Smooth muscle cell (in vitro differentiated cells): ENCODE results near the gene RNF186. TPM values are rescaled to one million over a fixed set of nuclear protein-coding genes. Genes with fewer than 3 reads are reported as not detected.
"Not testable (repeated sequence)": the region's sequence is repeated elsewhere in the genome, so short reads cannot be mapped to it uniquely, and the experiment has no call there.

Source experiments
- DNase-seq: peaks from one replicate; lab custom pipeline; 2025; ENCODE audit not compliant: unreplicated experiment; lab: John Stamatoyannopoulos, UW
- H2AFZ ChIP-seq: fragments of 200-600 bp; sonication (generic); 2 replicates; pipeline ENCODE4 v1.6.0; 2016; ENCODE audit warnings: antibody characterized with exemption, low read depth, mild to moderate bottlenecking
- H3F3A ChIP-seq: fragments of 200-600 bp; sonication (generic); 2 replicates; pipeline ENCODE4 v1.6.0; 2017; ENCODE audit warnings: antibody characterized with exemption, low read depth
- H3K27ac ChIP-seq: fragments of 200-600 bp; sonication (generic); 2 replicates; pipeline ENCODE4 v1.5.1; 2016; ENCODE audit warnings: low read depth, mild to moderate bottlenecking
- H3K27me3 ChIP-seq: fragments of 200-600 bp; sonication (generic); 2 replicates; pipeline ENCODE4 v1.6.1; 2016; ENCODE audit warnings: low read depth, mild to moderate bottlenecking
- H3K36me3 ChIP-seq: fragments of 200-600 bp; sonication (generic); 2 replicates; pipeline ENCODE4 v1.5.1; 2016; ENCODE audit warnings: low read depth
- H3K4me1 ChIP-seq: fragments of 200-600 bp; sonication (generic); 2 replicates; pipeline ENCODE4 v1.5.1; 2016; ENCODE audit warnings: low read depth
- H3K4me2 ChIP-seq: fragments of 200-600 bp; sonication (generic); 2 replicates; pipeline ENCODE4 v1.6.0; 2016; ENCODE audit warnings: mild to moderate bottlenecking
- H3K4me3 ChIP-seq: fragments of 200-600 bp; sonication (generic); 2 replicates; pipeline ENCODE4 v1.5.1; 2016; ENCODE audit warnings: mild to moderate bottlenecking
- H3K79me2 ChIP-seq: fragments of 200-600 bp; sonication (generic); 2 replicates; pipeline ENCODE4 v1.6.0; 2016; ENCODE audit warnings: low read depth, mild to moderate bottlenecking
- H3K9ac ChIP-seq: fragments of 200-600 bp; sonication (generic); 2 replicates; pipeline ENCODE4 v1.6.0; 2016; ENCODE audit warnings: low read depth
- H3K9me3 ChIP-seq: fragments of 200-600 bp; sonication (generic); replicated peaks from 2 replicates; pipeline ENCODE4 v1.5.1; 2016; ENCODE audit warnings: low read depth
- H4K20me1 ChIP-seq: fragments of 200-600 bp; sonication (generic); 2 replicates; pipeline ENCODE4 v1.6.0; 2016; ENCODE audit warnings: low read depth
- CTCF ChIP-seq: fragments of 200-600 bp; sonication (generic); IDR thresholded peaks from 2 replicates; pipeline ENCODE4 v1.5.1; 2017; ENCODE audit warnings: borderline replicate concordance, mild to moderate bottlenecking, antibody characterized with exemption; ENCODE audit not compliant: insufficient read depth, poor library complexity, severe bottlenecking
- WGBS: methylation state at CpG from one replicate; pipeline ENCODE4 v1.1.7; 2016; ENCODE audit warnings: low lambda C conversion rate; 5-methylcytosine and 5-hydroxymethylcytosine counted together
- polyA plus RNA-seq: library from polyadenylated mRNA; unstranded; fragments of >200 nt; fragmentation: Nextera tagmentation; extraction: Ambion mirVana; gene quantifications from 2 replicates; pipeline ENCODE4 v1.2.1, GENCODE V29; 2016
- total RNA-seq: library from RNA; depleted of rRNA; stranded (reverse); fragments of >200 nt; gene quantifications from 2 replicates; pipeline ENCODE4 v1.2.3, GENCODE V29; 2014

The RNF186 gene
- total and polyA plus RNA-seq, 2 experiments from 2014 or later = not detected

- Histone ChIP-seq H3K9ac (no peak overlapping the region), H3K27ac (no peak overlapping the region), H3K27me3 (no peaks in the 10 kb centered on the region), H3K4me1 (peaks cover 6% of the 10 kb centered on the region), H2AFZ (no peak overlapping the region), H3K36me3 (no peaks in the 10 kb centered on the region), H3K79me2 (no peaks in the 10 kb centered on the region), H3K4me3 (no peak overlapping the region), H3K9me3 (no peaks in the 10 kb centered on the region), H3F3A (no peaks in the 10 kb centered on the region), H3K4me2 (no peak overlapping the region), H4K20me1 (no peaks in the 10 kb centered on the region)
- no peak for TF ChIP-seq CTCF
- no peak for DNase-seq
- 93% methylated on average over 4 of the region's 4 CpGs for WGBS
Observed at GRCh38 chr1:19794583-19794982, 20.5 kb downstream of the RNF186 start.

- Histone ChIP-seq H3K36me3 (no peaks in the 10 kb centered on the region), H3K4me2 (no peak overlapping the region), H3K4me1 (no peaks in the 10 kb centered on the region), H2AFZ (no peak overlapping the region), H3K9me3 (no peaks in the 10 kb centered on the region), H3K27me3 (no peaks in the 10 kb centered on the region), H3K9ac (no peak overlapping the region), H4K20me1 (no peaks in the 10 kb centered on the region), H3K79me2 (no peaks in the 10 kb centered on the region), H3K27ac (no peak overlapping the region), H3K4me3 (no peak overlapping the region), H3F3A (no peaks in the 10 kb centered on the region)
- no peak for TF ChIP-seq CTCF
- DNase-seq = no peak
- WGBS = 89% methylated on average over 6 of the region's 6 CpGs
Observed at GRCh38 chr1:19793360-19794046, 21.6 kb downstream of the RNF186 start.

GRCh38 chr1:19792237-19793002, 22.7 kb downstream of the RNF186 start:
- H3K4me3 ChIP-seq = no peak overlapping the region
- H3K9ac ChIP-seq = no peak overlapping the region
- H3K36me3 ChIP-seq = no peaks in the 10 kb centered on the region
- no peak overlapping the region for H3K27ac ChIP-seq
- H3K9me3 ChIP-seq = no peaks in the 10 kb centered on the region
- H4K20me1 ChIP-seq = no peaks in the 10 kb centered on the region
- no peak for DNase-seq
- H2AFZ ChIP-seq = no peak overlapping the region
- no peaks in the 10 kb centered on the region for H3K4me1 ChIP-seq
- WGBS = 90% methylated on average over 4 of the region's 4 CpGs
- no peak overlapping the region for H3K4me2 ChIP-seq
- H3K27me3 ChIP-seq = no peaks in the 10 kb centered on the region
- H3F3A ChIP-seq = no peaks in the 10 kb centered on the region
- no peaks in the 10 kb centered on the region for H3K79me2 ChIP-seq
- no peak for TF ChIP-seq CTCF

GRCh38 chr1:19790061-19790975, 24.8 kb downstream of the RNF186 start:
- H3K9ac ChIP-seq, H3K9me3 ChIP-seq, DNase-seq, H3F3A ChIP-seq, H3K36me3 ChIP-seq, H2AFZ ChIP-seq, H3K4me2 ChIP-seq, H3K27me3 ChIP-seq, H3K27ac ChIP-seq, H3K4me1 ChIP-seq, H3K4me3 ChIP-seq, H4K20me1 ChIP-seq, H3K79me2 ChIP-seq: not testable (repeated sequence)
- WGBS = 91% methylated on average over 9 of the region's 9 CpGs
